ENCODE data around the gene NCAPD3.

GRCh38 chr11:134246678-134247077, 22.9 kb upstream of the NCAPD3 start:
- no peak for TF ChIP-seq TAF1 (IDR thresholded peaks at IDR 0.05; ENCODE audit: low read depth, low read length)
- no peak for TF ChIP-seq POLR2A (IDR thresholded peaks at IDR 0.05; ENCODE audit: low read depth, low read length)
- TF ChIP-seq POLR2AphosphoS5 (IDR thresholded peaks at IDR 0.05; ENCODE audit: low read depth, low read length): no peak
